ENCODE results near the gene CABYR.
A peak's percentile ranks its signal among the peaks of the same experiment; 100 is the strongest.

CABYR gene

GRCh38 chr18:24189664-24190346 is 50.9 kb downstream of the CABYR start:
- DNase-seq = no peak

DNA sequence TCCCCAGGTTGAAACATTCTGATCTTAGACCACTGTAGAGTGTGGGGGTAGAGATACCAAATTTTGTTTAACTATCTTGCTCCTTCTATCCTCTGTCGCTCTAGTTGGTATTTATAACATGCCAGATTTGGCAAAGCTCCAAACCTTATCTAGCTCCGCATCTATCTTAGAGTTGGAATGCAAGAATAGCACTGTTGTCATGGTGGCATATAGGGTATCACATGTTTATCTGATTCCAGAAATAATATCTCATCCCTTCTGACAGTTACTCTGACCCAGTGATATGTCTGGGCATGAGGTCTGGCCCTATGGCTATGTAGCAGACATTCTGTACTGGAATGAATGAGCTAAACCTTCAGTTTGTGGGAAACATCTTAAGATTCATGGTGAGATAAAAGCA is 51.7 kb downstream of the CABYR start:
- DNase-seq = no peak

DNA sequence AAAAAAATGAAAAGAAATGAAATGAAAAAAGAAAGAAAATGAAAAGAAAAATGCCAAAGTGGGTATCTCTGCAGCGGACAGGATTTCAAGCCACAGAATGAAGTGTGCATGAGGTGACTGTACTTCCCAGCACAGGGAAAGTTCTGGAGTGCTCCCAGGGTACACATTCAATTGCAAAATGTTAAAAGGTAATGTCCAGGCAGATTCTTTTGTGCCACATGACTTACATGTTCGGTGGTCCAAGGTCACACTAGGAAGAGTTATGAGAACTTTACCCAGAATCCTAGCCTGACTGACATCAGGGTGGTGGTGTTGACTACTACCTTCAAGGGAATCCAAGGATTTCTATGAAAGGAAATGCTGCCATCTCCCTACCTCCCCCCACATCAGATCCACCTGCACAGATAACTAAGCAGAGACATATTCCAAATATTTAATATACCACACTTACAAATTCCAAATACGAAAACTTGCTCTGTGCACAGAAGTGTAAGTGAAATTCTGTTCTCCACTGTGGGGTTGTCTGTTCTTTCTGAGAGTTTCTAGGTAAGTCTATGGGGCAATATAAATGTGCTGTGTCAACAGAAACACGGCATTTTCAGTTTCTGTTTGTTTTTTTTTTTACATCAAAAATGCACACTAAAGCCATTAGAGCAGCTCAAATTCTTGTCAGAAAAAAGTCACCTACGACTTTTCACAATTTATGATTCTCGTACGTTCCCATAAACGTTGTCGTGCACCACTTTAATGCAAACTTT is 56.6 kb downstream of the CABYR start:
- DNase-seq = no peak

GRCh38 chr18:24196764-24197163 is 57.9 kb downstream of the CABYR start:
- DNase-seq = no peak

DNA sequence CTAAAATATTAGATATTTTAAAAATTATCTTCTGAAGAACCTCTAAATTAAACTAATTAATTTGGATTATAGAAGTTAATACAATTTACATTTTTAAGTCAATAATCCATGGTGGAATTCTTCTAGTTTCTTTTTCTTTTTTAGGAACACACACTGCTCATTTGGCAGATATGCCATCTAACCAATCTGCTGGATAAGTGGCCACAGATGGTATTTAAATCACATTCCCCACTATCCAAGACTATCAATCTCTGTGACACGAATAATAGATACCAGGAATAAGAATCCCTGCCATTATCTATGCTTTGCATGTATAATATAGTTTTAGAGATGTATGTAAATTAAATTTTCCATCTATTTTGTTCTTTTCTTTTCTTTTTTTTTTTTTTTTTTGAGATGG is 58.5 kb downstream of the CABYR start:
- DNase-seq = no peak

- no peak for DNase-seq
These were observed 59.6 kb downstream of the CABYR start for GRCh38 chr18:24198461-24198860.

- DNase-seq = no peak
These were observed 60.6 kb downstream of the CABYR start for GRCh38 chr18:24199372-24199962.

DNA sequence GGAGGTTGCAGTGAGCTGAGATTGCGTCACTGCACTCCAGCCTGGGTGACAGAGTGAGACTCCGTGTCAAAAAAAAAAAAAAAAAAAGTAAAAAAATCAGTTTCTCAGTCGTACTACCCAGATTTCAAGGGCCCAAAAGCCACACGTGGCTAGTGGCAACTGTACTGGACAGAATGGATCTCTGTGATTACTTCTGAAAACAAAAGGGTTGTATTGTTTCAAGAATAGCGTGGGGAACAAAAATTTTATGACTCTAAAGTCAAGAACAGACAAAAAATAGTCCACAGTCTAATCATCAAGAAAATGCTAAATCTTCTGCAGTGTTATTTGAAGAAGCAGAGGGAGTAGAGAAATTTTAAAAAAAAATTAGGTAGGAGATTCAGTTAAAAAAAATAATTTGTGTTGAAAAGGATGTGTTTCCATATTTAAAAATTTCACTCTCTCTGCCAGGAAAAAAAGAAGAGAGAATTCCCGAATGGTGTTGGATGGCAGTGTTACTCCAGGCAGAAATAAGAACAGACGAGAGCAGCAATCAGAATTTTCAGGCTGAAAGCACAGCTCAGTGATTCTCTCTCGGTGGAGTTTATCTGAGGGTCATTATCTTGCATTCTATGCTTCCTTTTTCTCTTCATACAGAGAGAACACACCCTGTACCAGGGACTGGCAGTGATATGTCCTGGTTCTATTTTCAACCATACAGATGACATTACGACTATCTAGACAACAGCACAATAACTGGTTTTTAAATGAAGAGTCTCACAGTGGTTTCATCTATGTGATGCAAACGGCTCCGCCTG is 61.8 kb downstream of the CABYR start:
- DNase-seq = peak in 17 of 56 donors; percentile 7 to 77 (median 38)

- no peak for DNase-seq
These were observed 63.1 kb downstream of the CABYR start for GRCh38 chr18:24201699-24202687.

- DNase-seq = no peak
These were observed 66.0 kb downstream of the CABYR start for GRCh38 chr18:24204904-24205303.

- peak in 1 of 56 donors; percentile 22 for DNase-seq
These were observed 69.6 kb downstream of the CABYR start for GRCh38 chr18:24208270-24209035.

GRCh38 chr18:24209558-24209957 is 70.7 kb downstream of the CABYR start:
- no peak for DNase-seq
